NCI-H1930 (cell line): ENCODE measurements around the gene ALKBH4.
"Not testable (repeated sequence)": the region's sequence is repeated elsewhere in the genome, so short reads cannot be mapped to it uniquely, and the experiment has no call there.

Experiments used
- DNase-seq, 2 experiments: peaks; one replicate each; lab custom pipeline; 2025; lab: John Stamatoyannopoulos, UW

The ALKBH4 gene

GRCh38 chr7:102455596-102455995 is 9.1 kb downstream of the ALKBH4 start:
- DNase-seq: no peak

DNA sequence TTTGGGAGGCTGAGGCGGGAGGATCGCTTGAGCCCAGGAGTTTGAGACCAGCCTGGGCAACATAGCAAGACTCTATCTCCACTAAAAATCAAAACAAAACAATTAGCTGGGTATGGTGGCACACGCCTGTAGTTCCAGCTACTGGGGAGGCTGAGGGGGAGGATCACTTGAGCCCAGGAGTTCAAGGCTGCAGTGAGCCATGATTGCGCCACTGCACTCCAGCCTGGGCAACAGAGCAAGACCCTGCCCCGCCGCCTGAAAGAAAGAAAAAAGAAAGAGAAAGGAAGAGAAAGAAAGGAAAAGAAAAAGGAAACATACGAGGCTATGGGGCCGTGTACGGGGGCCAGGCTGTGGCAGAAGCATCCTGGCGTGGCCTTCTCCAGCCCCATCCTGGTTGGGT is 9.7 kb downstream of the ALKBH4 start:
- not testable (repeated sequence) for DNase-seq

DNA sequence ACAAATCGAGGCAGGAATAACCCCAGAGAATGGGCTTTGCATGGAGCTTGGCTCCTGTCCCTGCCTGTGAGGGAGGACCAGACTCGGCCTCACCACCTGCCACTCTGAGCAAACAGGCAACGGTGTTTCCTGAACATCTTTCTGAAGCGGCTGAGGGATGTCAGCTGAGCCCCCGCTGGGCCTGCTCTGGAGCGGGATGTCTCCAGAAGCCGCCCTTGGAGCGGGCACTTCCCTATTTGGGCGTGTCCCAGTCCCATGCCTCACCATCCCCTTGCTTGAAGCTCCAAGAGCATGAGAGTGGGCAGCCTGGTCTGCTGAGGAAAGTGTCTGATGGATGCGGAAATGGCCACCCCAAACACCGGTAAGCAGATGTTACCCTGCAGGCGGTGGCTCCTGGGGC is 10.2 kb downstream of the ALKBH4 start:
- no peak for DNase-seq

DNA sequence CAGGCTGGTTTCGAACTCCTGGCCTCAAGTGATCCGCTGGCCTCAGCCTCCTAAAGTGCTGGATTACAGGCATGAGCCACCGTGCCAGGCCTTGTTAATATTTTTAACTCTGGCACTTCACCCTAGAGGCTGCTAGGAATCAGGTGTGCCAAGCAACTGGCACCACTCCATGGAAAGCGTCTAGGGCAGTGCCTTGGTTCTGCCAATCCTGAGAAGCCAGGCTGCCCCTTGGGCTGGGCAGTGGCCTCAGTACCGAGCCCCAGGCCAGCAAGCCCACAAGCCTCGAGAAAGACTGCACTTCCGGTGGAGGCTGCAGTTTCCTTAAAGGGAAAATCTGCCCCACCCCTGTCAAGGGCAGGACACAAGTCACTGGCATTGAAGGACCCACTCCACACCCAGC is 11.3 kb downstream of the ALKBH4 start:
- DNase-seq: no peak

DNA sequence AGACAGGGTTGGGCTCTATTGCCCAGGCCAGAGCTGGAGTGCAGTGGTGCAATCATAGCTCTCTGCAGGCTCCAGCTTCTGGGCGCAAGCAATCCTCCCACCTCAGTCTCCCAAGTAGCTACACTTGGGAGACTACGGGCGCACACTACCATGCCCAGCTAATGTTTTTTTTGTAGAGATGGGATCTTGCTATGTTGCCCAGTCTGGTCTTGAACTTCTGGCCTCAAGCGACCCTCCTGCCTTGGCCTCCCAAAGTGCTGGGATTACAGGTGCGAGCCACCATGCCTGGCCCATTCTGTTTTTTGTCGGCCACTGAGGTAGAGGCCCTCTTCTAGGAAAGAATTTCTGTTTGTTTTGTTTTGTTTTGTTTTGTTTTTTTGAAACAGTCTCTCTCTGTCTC is 12.2 kb downstream of the ALKBH4 start:
- no peak for DNase-seq

DNA sequence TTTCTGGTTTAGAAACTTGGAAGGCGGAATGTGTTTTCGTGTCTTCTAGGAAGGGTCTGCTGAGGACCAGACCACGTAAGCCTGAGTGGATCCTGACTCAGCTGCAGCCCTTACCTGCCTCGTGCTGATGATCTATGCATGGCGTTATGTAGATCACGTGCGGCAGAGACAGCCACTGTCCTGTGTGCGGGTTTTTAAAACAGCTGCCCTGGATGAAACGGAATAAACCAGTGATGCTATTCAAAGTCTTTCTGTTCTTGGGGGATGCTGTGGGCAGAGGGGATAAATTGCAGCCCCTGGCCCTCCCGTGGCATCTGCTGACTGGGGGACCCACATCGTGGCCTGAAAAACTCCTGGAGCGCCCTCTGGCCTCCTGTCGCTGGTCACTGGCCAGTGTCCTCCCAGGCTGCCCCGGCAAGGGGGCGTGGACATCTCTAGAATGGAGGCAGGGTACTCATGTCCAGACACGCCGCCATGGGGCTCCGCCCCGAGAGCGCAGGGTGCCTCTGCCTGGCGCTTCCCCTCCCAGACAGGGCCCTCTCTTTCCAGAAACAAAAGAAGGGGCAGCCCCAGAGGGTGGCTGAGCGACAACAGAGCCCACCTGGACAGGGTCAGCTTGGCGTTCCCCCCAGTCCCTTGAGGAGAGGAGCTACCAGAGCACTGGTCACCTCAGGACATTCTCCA is 13.2 kb downstream of the ALKBH4 start:
- DNase-seq: no peak

DNA sequence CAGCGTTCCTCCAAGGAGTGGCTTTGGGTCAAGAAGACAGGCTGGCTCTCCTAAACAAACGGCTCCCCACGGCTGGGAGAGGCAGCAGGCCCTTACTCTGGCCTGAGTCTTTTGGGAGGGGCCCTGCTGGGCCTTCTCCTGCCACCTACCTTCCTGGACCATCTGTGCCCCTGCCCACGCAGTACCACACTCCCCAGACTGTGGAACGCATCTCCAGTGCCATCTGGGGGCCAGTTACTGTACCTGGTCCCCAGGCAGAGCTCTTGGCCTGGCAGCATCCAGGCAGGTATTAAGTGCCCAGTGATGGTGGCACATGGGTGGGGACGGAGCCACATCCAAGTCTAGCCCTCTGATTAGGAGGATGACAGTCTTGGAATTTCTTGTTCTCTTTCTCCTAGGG is 14.4 kb downstream of the ALKBH4 start:
- no peak for DNase-seq

GRCh38 chr7:102449136-102449535 is 15.5 kb downstream of the ALKBH4 start:
- DNase-seq: no peak

DNA sequence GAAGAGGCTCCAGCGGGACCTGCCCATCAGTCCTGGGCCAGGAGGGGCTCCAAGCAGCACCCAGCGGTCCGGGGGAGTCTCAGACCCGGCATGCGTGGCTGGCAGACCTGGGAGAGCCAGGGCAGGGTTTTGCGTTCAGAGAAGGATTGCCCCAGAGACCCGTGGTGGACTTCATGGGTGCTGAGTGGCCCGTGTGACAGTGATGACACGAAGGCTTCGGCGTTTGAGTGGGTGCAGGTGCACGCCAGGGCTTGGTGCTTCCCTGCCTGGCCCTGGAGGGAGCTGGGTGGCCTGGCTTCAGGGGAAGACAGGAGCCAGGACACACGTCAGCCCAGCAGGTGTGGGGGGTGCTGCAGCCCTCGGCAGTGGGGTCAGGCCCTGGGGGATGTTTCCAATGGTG is 17.4 kb downstream of the ALKBH4 start:
- DNase-seq: no peak

DNA sequence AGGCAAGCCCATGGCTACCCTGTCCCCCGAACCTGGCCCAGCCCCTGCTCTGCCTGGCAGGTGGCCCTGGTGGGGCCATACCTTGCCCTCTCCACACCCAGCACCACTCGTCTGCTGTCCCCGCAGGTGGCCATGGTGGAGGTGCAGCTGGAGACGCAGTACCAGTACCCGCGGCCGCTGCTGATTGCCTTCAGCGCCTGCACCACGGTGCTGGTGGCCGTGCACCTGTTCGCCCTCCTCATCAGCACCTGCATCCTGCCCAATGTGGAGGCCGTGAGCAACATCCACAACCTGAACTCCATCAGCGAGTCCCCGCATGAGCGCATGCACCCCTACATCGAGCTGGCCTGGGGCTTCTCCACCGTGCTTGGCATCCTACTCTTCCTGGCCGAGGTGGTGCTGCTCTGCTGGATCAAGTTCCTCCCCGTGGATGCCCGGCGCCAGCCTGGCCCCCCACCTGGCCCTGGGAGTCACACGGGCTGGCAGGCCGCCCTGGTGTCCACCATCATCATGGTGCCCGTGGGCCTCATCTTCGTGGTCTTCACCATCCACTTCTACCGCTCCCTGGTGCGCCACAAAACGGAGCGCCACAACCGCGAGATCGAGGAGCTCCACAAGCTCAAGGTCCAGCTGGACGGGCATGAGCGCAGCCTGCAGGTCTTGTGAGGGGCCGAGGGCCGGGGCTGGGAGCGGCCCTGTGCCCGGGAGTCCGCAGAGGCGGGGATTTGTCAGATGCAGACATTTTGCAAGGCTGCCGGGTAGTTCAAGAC is 18.1 kb downstream of the ALKBH4 start:
- no peak for DNase-seq

- no peak for DNase-seq
Observed at GRCh38 chr7:102445674-102446071, 19.0 kb downstream of the ALKBH4 start.

- no peak for DNase-seq
Observed at GRCh38 chr7:102444961-102445673, 19.5 kb downstream of the ALKBH4 start.

GRCh38 chr7:102439963-102440795 is 24.5 kb downstream of the ALKBH4 start:
- DNase-seq: no peak

- DNase-seq: no peak
Observed at GRCh38 chr7:102436118-102436517, 28.5 kb downstream of the ALKBH4 start.

DNA sequence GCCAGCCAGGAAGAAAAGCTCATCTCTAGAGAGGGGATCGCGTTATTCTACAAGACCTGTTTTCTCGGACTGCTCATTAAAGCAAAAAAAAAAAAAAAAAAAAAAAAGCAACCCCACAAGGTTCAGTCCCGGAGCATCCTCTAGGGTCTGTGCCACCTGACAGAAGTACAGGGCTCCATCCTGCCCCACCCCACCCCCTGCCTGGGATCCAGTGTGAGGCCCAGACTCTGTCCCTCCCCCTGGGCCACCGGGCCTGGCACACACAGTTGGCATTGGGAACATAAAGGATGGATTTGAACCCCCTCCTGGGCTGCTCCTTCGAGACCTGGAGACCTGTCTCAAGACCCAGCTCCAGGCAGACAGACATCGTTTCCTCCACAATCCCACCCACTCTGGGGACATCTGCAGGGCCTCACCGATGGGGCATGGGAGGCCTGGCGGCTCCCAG is 30.6 kb downstream of the ALKBH4 start:
- no peak for DNase-seq

- peak; percentile 76 to 77 for DNase-seq
Observed at GRCh38 chr7:102433219-102434038, 31.2 kb downstream of the ALKBH4 start, which contains the start of gene ORAI2. Gene ORAI2 (plus strand): TSS chr7:102433575. CDS start chr7:102438957, 5,382 bp downstream.

DNA sequence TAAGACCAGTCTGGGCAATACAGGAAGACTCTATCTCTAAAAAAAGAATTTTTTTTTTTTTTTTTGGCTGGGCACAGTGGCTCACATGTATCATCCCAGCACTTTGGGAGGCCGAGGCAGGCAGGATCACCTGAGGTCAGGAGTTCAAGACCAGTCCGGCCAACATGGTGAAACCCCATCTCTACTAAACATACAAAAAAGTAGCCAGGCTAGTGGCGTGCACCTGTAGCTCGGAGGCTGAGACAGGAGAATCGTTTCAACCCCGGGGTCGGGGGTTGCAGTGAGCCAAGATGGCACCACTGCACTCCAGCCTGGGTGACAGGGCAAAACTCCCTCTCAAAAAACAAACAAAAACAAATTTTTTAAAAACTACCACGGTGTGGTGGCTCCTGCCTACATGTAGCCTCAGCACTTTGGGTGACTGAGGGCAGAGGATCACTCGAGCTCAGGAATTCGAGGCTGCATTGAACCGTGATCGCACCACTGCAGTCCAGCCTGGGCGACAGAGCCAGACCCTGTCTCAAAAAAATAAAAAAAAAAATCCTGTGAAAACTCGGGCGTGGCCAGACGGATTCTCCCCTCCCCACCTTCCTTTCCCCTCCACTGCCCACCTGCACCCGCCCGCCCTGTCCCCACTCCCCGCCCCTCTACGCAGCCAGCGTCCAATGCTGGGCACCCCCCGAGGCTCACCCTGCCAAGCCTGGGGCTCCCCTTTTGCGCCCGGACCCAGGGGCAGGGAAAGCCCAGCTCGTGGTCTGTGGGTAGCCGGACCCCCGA is 32.0 kb downstream of the ALKBH4 start:
- DNase-seq: no peak

GRCh38 chr7:102431617-102432298 is 32.9 kb downstream of the ALKBH4 start:
- no peak for DNase-seq

DNA sequence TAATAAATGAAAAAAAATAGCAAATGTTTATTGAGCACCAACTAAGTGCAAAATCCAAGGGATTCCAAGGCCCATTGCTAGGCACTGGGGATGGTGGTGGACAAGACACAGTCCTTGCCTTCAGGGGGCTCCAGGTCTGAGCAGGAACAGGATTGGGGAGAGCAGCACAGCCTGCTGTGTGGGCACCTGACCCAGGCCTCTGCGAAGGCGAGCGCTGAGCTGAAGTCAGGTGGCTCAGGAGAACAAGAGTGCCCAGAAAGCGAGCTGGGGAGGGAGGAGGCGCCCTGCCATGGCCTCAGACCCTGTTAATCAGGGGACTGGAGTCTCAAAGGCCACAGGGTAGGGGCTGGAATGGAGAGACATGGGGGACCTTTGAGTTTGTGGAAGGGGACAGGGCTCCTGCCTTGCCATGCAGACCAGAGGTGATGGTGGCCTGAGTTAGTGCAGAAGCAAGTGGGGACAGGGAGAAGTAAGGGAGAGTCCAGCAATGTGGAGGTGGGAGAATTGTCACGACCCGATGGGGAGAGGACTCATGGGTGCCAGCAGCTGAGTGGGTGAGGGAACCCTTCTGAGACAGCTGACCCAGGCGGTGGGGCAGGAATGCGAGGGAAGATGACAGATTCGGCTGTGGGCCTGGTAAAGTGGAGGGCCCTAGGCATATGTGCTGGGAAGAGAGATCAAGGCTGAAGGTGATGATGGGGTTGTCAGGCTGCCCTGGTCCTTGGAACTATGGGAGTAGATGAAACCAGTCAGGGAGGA is 35.3 kb downstream of the ALKBH4 start:
- DNase-seq: no peak
